Gastroesophageal sphincter (tissue), 3 donors: ENCODE data around the gene MDGA2.

Experiments used
- POLR2A ChIP-seq, 2 donors: fragments of 450-650 bp; IDR thresholded peaks; one replicate each; pipeline ENCODE4 v1.6.1; 2017; ENCODE audit warnings: antibody characterized with exemption in 2 of 2, mild to moderate bottlenecking in 2 of 2, moderate library complexity in 1 of 2
- POLR2AphosphoS5 ChIP-seq: sonication (generic); formaldehyde crosslinking; IDR thresholded peaks from one replicate; pipeline ENCODE4 v1.6.1; 2017; ENCODE audit warnings: antibody characterized with exemption
- TF ChIP-seq, protein P1 (sequence below), 4 experiments: fragments of 200-600 bp in 2 of 4; fragments of 450-650 bp in 2 of 4; sonication (generic) in 1 of 4; IDR thresholded peaks; one replicate each; pipeline ENCODE4 v1.5.1; 2017 to 2019; ENCODE audit warnings: antibody characterized with exemption in 4 of 4, mild to moderate bottlenecking in 2 of 4, moderate library complexity in 2 of 4

DNA sequence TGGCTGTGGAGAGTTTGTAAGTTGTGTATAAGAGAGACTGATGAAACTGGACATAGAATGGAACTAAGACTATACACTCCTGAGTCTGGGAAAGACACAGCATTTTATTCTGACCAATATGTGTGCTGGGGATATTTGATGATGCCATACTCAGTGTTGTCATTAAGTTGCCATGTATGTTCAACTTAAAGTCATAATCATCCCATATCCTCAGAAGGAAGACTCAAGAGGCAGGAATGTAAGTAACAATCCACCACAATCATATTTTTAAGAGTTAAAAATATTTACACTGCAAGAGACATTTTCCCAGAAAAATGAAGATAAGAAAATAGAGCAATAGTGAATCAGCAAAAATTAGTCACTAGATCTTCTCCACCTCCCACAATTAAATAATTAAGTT lies 120.1 kb downstream of the MDGA2 start:
- no peak for TF ChIP-seq POLR2A (IDR thresholded peaks at IDR 0.05)
- TF ChIP-seq, protein P1, sequence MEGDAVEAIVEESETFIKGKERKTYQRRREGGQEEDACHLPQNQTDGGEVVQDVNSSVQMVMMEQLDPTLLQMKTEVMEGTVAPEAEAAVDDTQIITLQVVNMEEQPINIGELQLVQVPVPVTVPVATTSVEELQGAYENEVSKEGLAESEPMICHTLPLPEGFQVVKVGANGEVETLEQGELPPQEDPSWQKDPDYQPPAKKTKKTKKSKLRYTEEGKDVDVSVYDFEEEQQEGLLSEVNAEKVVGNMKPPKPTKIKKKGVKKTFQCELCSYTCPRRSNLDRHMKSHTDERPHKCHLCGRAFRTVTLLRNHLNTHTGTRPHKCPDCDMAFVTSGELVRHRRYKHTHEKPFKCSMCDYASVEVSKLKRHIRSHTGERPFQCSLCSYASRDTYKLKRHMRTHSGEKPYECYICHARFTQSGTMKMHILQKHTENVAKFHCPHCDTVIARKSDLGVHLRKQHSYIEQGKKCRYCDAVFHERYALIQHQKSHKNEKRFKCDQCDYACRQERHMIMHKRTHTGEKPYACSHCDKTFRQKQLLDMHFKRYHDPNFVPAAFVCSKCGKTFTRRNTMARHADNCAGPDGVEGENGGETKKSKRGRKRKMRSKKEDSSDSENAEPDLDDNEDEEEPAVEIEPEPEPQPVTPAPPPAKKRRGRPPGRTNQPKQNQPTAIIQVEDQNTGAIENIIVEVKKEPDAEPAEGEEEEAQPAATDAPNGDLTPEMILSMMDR (IDR thresholded peaks at IDR 0.05) = no peak
- TF ChIP-seq POLR2AphosphoS5 = no peak
